ENCODE data around the gene GPR107.

The GPR107 gene

GRCh38 chr9:130110596-130111021, 56.9 kb downstream of the GPR107 start:
- TF ChIP-seq, protein P1, sequence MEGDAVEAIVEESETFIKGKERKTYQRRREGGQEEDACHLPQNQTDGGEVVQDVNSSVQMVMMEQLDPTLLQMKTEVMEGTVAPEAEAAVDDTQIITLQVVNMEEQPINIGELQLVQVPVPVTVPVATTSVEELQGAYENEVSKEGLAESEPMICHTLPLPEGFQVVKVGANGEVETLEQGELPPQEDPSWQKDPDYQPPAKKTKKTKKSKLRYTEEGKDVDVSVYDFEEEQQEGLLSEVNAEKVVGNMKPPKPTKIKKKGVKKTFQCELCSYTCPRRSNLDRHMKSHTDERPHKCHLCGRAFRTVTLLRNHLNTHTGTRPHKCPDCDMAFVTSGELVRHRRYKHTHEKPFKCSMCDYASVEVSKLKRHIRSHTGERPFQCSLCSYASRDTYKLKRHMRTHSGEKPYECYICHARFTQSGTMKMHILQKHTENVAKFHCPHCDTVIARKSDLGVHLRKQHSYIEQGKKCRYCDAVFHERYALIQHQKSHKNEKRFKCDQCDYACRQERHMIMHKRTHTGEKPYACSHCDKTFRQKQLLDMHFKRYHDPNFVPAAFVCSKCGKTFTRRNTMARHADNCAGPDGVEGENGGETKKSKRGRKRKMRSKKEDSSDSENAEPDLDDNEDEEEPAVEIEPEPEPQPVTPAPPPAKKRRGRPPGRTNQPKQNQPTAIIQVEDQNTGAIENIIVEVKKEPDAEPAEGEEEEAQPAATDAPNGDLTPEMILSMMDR (IDR thresholded peaks at IDR 0.05; ENCODE audit: low read depth, low read length, missing control alignments), result no peak
- no peak for DNase-seq (ENCODE audit: low read depth)
- no peak overlapping the region for H3K4me3 ChIP-seq (ENCODE audit: low read depth, low read length)
- in situ Hi-C loops (cut with HindIII; ENCODE audit: low sequenced_read_pairs), result loop anchor here (5.0 kb wide), 1 partner anchor 77 kb away; no protein-coding TSS in a partner anchor

- TF ChIP-seq, protein P1 (IDR thresholded peaks at IDR 0.05; ENCODE audit: low read depth, low read length, missing control alignments), result no peak
- DNase-seq (ENCODE audit: low read depth), result no peak
- no peak overlapping the region for H3K4me3 ChIP-seq (ENCODE audit: low read depth, low read length)
- in situ Hi-C loops (cut with HindIII; ENCODE audit: low sequenced_read_pairs), result loop anchor here (5.0 kb wide), 1 partner anchor 75 kb away; no protein-coding TSS in a partner anchor
Measured at GRCh38 chr9:130111786-130112537, 58.3 kb downstream of the GPR107 start.

- no peak overlapping the region for H3K4me3 ChIP-seq (ENCODE audit: low read depth, low read length)
- TF ChIP-seq, protein P1 (IDR thresholded peaks at IDR 0.05; ENCODE audit: low read depth, low read length, missing control alignments), result no peak
- no peak for DNase-seq (ENCODE audit: low read depth)
- in situ Hi-C loops (cut with HindIII; ENCODE audit: low sequenced_read_pairs), result loop anchor here (5.0 kb wide), 1 partner anchor 75 kb away; no protein-coding TSS in a partner anchor
Measured at GRCh38 chr9:130112538-130113151, 58.9 kb downstream of the GPR107 start.

- no peak for DNase-seq (ENCODE audit: low read depth)
- in situ Hi-C loops (cut with HindIII; ENCODE audit: low sequenced_read_pairs), result loop anchor here (5.0 kb wide), 1 partner anchor 73 kb away; no protein-coding TSS in a partner anchor
- no peak overlapping the region for H3K4me3 ChIP-seq (ENCODE audit: low read depth, low read length)
- TF ChIP-seq, protein P1 (IDR thresholded peaks at IDR 0.05; ENCODE audit: low read depth, low read length, missing control alignments), result no peak
Measured at GRCh38 chr9:130114741-130115140, 61.0 kb downstream of the GPR107 start.

- DNase-seq (ENCODE audit: low read depth), result no peak
- in situ Hi-C loops (cut with HindIII; ENCODE audit: low sequenced_read_pairs), result no loop called here
- TF ChIP-seq, protein P1 (IDR thresholded peaks at IDR 0.05; ENCODE audit: low read depth, low read length, missing control alignments), result no peak
- H3K4me3 ChIP-seq (ENCODE audit: low read depth, low read length), result no peak overlapping the region
Measured at GRCh38 chr9:130116346-130116745, 62.6 kb downstream of the GPR107 start.

GRCh38 chr9:130117376-130117775, 63.7 kb downstream of the GPR107 start:
- TF ChIP-seq, protein P1 (IDR thresholded peaks at IDR 0.05; ENCODE audit: low read depth, low read length, missing control alignments), result no peak
- H3K4me3 ChIP-seq (ENCODE audit: low read depth, low read length), result no peak overlapping the region
- DNase-seq (ENCODE audit: low read depth), result no peak
- in situ Hi-C loops (cut with HindIII; ENCODE audit: low sequenced_read_pairs), result no loop called here
